Right renal cortex interstitium (tissue), 3 donors: ENCODE results near the gene PEAR1. TPM values are rescaled to one million over a fixed set of nuclear protein-coding genes. Genes with fewer than 3 reads are reported as not detected.

Experiments
- DNase-seq, 3 donors: peaks; one replicate each; pipeline ENCODE4 v3.0.0-alpha.2; 2013; ENCODE audit warnings: low read depth in 3 of 3, low spot score in 2 of 3
- polyA plus RNA-seq, 3 donors: library from polyadenylated mRNA; unstranded; fragments of 120-200 nt; gene quantifications; one replicate each; pipeline ENCODE4 v1.2.1, GENCODE V29; 2013; ENCODE audit not compliant: insufficient read length in 3 of 3

Gene PEAR1
- polyA plus RNA-seq, 3 donors, result 16.7 to 19.2 (median 17.7) TPM

DNA sequence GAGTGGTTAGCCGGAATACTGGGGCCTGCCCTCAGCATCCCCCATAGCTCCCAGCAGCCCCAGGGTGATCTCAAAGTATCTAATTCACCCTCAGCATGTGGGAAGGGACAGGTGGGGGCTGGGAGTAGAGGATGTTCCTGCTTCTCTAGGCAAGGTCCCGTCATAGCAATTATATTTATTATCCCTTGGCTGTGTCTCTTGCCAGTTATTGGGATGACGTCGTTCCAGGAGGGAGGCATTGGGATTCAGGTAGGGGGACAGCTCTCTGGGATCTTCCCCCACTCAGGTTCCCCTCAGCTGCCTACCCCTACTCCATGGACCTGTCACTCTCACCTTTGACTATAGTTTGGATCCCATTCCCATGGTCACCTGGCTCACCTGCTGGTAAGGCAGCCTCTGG is 11.9 kb upstream of the PEAR1 start:
- no peak for DNase-seq

DNA sequence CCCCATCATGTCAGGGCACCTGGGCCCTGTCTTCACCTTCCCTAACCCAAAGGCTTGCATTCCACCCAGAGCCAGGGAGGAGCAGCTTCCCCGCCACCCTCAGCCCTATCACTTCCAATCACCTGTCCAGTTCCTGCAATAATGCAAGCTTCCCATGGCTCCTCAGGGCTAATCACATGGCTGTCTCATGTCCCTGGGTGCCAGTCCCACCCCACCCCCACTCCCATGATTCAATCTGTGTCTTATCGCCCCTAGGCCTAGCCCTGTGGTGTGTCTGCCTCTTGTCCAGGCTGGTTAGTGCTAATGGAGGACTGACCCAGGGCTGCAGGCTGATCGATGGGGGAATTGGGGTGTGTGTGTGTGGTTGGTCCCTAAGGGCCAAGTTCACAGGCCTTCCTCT is 11.0 kb upstream of the PEAR1 start:
- no peak for DNase-seq

DNA sequence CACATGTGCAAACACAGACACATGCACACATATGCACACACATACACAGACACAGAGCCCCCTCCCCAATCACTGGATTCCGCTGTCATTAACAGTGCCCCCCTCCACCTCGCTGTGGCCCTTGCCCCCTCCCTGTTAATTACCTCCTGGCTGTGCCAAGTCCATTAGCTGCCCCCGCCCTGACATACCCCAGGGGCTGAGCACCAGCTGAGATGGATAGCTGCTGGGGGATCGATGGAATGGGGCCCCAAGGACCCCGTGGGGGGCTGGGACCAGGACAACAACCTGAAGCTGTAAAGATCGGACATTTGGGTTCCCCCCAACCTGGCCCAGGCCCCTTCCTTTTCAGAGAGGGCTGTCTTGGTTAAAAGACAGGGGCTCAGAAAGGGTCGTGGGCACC is 9.6 kb upstream of the PEAR1 start:
- DNase-seq, result no peak

DNA sequence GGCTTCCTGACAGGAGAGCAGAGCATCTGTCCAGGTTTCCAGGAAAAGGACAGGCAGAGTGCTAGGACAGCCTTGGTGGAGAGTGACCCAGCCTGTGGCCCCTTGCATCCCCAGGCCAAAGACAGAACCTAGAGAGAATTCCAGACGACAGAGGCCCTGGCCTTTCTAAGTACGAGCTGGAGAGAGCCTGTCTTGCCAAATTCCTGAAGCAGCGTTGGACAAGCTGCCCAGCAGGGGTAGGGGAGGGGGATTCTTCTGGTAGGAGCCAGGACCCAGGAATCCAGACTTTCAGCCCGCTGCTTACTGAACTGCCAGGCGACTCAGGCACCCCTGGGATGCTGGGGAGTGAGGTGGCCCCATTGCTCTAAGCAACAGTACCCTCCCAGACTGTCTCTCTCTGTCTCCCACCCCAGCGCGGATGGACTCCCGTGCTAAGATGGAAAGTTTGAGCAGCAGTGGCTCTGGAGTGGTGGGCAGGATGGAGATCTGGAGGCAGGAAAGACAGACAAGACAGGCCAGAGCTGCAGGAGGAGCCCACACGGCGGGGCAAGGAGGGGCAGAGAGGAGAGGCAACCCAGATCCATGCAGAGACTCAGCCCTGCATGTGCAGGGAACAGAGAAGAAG is 8.8 kb upstream of the PEAR1 start:
- no peak for DNase-seq

DNA sequence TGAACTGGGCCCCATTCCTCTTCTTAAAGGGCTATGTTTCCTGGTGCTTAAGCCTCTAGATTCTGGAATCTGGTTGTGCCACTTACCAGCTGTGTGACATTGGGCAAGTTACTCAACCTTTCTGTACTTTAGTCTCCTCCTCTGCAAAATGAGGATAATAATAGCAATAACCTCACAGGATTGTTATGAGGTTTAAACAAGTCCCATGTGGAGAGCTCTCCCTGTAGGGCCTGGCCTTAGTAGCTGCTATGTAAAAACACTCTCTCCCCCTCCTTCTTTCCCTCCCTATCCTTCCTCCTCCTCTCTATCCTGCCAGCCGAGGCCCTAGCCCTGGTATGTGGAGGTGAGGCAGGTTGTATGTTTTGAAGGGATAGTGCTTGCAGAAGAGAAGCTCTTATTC is 8.2 kb upstream of the PEAR1 start:
- DNase-seq, result no peak

DNA sequence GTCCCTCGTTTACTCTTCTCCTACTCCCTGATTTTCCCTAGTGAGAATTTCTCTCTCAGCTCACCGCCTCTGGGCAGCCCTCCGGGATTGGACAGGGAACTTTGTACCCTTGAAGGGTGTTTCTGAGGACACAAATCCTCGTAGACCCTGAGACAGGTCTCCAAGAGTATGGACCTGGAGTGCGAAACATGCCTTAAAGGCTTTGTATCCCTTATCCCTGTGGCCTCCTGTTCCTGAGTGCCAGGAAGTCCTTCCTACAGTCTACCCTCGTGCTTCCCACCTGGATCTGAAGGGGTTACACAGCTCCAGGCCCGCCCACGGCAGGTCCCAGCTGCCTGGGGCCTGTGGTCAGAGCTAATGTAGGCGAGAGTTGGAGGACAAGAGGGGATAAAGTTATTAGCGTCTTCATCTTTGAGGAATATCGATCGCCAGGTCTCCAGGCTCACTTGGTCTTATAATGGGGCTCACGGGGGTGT is 7.6 kb upstream of the PEAR1 start:
- no peak for DNase-seq

DNA sequence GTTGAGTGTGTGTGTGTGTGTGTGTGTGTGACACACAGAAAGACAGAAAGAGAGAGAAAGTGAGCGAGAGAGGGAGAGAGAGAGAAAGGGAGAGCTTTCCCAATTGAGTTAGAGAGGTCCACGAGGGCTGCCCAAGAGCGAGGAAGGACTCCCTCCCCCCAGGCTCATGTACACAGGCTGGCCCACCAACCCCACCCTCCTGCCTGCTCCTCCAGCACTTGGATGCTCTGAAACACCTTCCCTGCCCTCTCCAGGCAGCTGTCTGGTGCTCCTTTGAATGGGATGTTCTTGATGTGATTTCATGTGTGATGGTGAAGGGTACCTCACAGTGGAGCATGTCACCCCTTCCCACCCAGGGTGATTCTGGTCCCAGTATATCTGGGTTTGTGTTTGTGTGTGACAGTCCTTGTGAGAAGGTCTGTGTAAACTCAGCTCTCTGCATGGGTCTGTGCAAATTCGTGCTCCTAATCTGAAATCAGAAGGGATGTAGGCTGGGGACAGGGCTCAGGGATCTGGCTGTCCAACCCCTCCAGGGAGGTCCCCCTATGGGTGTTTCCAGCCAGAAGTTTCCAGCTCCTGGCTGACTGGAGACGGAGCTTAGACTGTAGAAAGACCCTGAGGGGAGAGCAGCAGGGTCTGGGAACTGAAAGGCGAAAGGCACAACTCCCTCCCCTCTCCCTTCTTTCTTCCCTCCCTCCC is 6.8 kb upstream of the PEAR1 start:
- no peak for DNase-seq

DNA sequence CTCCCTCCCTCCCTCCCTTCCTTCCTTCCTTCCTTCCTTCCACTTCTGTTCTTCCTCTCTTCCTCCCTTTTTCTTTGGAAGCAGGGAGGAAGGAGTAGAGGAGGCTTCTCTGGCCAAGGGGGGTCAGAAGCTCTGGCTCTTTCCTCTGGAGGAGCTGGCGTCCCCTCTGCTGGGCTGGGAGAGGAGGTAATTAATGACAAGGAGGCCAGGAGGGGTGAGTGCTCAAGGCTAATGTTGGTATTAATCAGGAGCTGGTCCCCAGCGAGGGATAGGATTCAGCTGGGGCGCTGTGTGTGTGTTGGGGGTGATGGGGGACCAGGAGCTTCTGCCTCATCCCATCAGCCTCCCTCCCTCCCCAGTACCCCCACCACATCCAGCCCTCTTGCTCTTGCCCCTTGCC is 6.2 kb upstream of the PEAR1 start:
- no peak for DNase-seq

DNA sequence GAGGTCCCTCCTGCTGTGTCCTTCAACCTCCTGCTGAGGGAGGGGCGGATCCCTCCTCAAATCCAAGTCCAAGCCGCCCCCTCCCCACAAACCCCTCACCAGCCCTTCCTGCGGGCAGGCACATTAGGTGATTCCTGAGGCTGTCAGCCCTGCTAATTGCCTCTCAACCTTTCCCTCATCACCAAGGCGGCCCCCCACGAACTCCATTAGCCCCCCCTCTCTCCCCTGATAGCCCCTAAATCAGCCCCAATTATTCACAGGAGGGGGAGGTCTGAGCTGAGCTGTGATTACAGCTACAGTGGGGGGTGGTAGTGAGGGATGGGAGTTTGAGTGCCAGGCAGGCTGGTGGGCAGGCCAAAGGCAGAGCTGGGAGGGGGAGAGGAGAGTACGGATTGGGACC is 5.8 kb upstream of the PEAR1 start:
- no peak for DNase-seq

DNA sequence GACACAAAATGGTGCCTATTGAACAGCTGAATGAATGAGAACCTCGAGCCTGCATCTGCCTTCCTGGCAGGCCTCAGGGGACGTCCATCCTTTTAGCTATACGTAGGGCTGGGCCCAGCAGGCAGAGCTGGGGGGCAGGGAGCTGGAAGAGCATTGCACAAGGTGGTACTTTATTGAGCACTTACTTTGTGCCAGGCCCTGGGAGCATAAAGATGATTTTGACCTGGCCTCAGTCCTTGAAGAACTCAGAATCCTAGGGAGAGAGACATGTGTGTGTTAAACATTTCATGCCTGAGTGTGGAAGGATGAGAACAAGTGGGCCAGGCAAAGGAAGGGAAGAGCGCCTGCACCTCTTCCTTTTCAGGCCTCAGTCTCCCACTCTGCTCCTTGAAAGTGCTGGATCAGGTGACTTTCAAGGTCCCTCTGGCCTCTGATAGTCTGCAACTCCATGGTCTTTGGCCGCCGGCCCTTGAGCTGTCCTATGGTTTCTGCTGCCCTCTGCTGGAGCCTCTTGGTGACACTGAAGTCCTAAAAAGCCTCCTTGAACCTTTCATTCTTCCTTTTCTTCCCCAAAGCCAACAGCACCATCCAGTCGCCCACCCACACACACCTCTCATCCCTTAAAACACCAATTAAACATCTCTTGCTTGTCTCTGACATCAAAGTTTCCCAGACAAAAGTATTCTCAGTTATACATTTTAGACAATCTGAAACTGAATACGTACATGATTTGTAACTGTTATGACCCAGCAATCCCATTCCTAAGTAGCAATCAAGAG is 3.5 kb upstream of the PEAR1 start:
- DNase-seq, result peak in 2 of 3 donors; percentile 59 to 72

DNA sequence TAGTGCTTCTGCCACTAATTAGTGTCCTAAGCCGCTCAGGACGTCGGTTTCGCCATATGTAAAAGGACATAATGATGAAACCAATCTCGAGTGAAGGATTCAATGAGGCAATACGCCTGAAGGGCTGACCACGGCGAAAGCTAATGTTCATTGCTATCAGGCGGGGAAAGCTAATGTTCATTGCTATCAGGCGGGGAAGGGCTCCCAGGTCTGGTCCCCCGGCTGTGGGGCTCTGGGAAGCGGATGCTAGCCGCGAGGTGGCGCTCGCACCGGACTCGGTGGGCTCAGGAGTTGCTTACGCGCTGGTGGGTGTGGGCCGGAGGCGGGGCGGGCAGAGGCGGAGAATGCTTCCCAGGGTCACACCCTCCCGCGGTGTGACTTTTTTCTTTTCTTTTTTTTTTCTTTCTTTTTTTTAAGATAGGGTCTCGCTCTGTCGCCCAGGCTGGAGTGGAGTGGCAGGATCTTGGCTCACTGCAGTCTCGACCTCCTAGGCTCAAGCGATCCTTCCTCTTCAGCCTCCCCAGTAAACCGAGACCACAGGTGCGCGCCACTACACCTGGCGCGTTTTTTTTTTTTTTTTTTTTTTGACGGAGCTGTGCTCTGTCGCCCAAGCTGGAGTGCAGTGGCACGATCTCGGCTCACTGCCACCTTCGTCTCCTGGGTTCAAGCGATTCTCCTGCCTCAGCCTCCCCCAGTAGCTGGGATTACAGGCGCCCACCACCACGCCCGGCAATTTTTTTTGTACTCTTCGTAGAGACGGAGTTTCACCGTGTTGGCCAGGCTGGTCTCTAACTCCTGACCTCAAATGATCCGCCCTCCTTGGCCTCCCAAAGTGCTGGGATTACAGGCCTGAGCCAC is 1.1 kb upstream of the PEAR1 start:
- peak; percentile 63 to 82 (median 80) for DNase-seq

DNA sequence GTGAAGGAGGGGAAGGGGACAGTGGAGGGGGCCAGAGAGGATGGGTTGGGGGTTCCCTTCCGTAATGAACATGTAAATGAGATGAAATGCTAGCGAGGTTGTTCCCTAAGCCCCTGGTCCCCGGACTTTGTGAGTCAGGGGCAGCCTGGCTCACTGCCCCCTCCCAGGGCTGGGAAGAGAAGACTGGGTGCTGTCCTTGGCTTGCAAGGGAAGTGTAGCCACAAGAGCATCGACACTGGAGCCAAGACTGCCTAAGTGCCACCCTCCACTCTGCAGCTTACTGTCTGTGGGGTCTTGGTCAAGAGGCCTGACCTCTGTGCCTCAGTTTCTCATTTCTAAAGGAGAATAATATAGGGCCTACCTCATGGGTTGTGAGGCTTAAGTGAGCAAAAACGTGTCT is 483 bp downstream of the PEAR1 start:
- DNase-seq, result no peak

DNA sequence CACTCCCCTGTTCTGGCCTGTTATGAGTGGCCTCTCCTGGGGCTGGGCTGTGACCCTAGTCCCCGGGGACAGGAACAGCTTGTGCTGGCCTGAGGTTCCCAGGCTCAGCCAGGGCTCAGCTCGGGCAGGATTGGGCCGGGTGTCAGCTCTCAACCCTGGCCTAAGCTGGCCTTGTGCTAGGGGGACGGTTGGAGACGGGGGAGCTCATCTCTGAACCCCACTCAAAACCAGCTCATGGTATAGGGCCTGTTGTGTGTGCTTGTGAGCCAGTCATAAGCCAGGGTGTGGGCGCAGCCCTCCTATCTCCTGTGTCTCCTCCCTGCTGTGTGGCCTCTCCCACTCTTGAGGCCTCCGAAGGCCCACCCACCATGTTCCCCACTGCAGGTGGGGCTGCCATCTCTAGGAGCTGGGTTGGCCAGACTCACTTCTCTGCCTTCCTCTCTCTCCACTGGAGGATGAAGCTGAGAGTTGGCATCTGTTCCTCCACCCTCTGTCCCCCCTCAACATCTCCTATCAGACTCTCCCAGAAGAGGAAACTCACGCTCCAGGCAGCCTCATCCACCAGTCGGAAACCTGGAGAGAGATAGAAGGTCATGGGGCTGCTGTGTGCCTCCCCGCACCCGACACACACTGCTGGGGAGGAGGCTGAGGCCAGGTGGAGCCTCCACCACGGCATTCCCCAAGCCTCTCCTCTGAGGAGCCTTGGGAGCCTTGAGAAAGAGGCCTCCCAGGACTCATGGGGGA is 1.4 kb downstream of the PEAR1 start:
- no peak for DNase-seq

DNA sequence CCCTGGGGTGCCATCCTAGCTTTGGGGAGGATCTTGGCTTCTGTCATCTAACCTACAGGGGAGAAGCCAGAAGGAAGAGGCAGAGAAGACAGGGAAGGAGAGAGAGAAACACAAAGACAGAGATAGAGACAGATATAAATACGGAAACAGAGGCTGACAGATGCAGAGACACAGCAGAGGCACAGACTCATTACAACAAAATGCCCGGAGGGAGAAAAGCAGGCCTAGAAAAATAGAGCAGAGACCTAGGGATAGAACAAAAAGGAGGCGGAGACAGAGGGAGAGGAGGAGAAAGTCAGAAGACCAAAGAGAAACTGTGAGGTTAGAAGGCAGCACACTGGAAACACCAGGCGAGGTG is 1.9 kb downstream of the PEAR1 start:
- DNase-seq, result no peak

DNA sequence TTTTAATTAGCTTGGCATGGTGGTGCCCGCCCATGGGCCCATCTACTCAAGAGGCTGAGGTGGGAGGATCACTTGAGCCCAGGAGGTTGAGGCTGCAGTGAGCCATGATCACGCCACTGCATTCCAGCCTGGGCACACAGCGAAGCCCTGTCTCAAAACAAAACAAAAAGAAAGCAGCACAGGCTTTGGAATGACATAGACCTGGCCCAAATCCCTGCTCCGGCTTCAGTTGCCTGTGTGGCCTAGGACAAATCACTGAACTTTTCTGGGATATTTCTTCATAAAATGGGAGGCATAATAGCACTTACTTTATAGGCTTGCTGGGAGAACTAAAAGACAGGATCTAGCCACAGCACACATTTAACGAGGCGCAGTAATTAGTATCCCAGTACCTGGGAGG is 2.4 kb downstream of the PEAR1 start:
- no peak for DNase-seq

DNA sequence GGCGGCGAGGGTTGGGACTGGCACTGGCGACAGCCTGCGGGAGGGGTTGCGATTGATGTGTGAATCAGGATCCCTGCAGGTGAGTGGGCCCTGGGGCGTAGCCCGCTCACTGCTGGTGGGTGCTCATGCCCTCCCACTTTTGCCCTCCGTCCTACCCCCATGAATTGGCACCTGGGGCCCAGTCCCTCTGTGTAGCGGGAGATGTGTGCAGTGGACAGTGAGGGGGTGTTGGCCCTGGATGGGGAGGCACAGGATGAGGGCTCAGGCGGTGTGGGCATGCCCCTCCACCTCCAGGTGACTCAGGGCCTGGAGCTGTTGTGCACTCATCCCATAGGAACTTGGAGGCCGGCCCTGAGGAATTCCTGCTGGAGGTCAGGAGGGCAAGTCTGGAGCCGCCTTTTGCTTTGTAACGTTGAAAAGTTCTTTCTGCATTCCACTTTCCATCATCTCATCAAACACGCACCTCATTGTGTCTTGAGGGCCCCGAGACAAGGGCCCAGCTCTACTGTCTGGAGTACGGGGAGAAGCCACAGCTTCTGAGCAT is 3.0 kb downstream of the PEAR1 start:
- DNase-seq, result no peak

DNA sequence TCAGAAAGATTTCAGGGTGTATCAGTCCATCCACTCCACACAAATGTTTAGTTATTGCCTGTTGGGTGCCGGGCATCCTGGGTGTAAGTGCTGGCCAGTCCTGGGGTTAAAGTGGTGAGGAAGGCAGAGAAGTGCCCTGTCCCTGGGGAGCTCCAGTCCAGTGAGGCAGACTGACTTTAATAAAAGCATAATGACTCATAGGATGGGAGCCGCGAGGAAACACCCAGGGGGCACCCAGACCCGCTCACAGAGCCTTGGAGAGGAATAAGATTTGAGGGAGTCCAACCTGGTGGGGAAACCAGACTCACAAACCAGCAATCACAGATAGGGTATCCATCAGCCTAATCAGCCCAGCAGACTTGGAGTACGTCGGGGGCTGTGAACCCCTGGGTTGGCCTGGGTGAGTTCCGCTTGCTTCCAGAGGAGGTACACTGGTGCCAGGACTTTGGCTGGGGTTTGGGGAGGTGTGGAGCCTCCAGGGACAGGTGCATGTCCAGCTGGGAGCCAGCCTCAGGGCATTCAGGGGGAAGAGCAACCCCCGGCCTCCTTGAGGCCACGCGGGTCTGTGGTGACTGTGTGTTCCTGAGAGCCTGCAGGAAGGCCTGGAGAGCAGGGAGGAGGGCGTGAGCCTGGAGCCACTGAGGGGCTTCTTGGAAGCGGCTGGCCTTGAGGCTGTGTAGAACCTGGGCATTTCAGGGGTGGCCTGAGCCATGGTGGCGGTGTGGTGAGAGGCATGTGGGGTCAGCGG is 3.7 kb downstream of the PEAR1 start:
- DNase-seq, result no peak

DNA sequence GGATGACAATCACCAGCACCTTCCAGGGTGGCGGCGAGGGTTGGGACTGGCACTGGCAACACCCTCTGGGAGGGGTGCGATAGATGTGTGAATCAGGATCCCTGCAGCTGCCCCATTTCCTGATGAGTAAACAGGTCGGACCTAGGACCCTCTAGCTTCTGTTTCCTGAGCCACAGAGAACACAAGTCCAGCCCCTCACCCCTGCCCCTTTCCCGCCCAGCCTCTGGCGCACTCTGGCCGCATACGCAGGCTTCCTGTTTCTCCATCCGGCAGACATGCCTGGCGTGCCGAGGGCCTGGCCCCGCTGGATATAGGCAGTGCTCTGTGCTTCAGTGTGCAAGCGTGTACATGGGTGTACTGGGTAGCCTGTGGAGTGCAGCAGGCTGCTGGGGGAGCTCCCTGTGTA is 4.6 kb downstream of the PEAR1 start:
- no peak for DNase-seq

DNA sequence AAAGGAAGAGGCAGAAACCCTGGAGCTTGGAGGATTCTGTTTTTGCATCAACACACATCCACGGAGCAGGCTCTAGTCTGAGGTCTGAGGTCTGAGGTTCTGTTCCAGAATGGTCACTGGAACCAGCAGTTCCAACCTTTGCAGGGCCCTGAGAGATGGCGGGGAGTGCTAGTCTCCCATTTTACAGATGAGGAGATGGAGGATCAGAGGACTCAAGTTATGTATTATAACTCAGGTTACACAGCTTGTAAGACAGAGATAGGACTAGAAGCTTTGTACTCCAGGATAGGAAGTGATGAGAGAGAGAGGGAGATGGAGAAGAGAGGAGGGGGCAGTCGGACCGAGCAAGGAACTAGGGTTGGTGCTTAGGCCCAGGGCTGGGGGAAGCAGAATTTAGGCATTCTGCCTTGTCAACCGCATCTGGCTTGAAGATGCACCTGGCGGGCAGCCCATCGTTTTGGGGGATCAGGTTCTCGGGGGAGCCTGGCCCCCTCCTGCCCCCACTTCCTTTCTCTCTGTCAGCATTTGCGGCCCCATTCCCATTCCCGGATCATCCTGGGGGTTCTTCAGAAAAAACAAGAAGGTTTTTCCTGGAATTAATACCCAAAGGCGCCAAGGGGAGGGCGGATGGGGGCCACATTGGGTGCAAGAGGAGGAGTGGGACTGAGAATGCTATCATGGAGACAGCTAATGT is 5.6 kb downstream of the PEAR1 start:
- no peak for DNase-seq
